Panc1 (cell line): ENCODE results near the gene APBB1IP. TPM values are rescaled to one million over a fixed set of nuclear protein-coding genes. Genes with fewer than 3 reads are reported as not detected.

Experiments used
- ATAC-seq: fragments of 200-7000 bp; cut with Tn5 transposase; 2 replicates; pipeline ENCODE4 v1.9.1; 2020; ENCODE audit warnings: mild to moderate bottlenecking, moderate library complexity
- BruUV-seq: library from RNA; stranded (reverse); fragments of 400-500 nt; replicated peaks from 2 replicates; lab custom pipeline; 2021; lab: Mats Ljungman, UMichigan
- CTCF ChIA-PET: fragments of 300-600 bp; sonication (Branson Sonifier 250); formaldehyde crosslinking; loops from one replicate; lab custom pipeline; 2022; ENCODE audit warnings: antibody characterized with exemption; lab: Charles Lee
- POLR2A ChIA-PET: fragments of 300-600 bp; sonication (Branson Sonifier 250); formaldehyde crosslinking; loops from one replicate; lab custom pipeline; 2022; ENCODE audit warnings: antibody characterized with exemption; lab: Charles Lee
- DNase-seq: peaks from one replicate; pipeline ENCODE4 v3.0.0-alpha.2; 2010; ENCODE audit warnings: low read depth, low spot score
- H3K27ac ChIP-seq: 2 replicates; pipeline ENCODE4 v1.5.1; 2011; ENCODE audit warnings: mild to moderate bottlenecking, low read length, inconsistent platforms
- H3K27me3 ChIP-seq: fragments of 200-500 bp; sonication (Bioruptor generic); 2 replicates; pipeline ENCODE4 v1.6.0; 2014; ENCODE audit warnings: low read length, inconsistent platforms; ENCODE audit not compliant: control insufficient read depth, insufficient read depth
- H3K36me3 ChIP-seq: fragments of 200-500 bp; sonication (Bioruptor generic); 2 replicates; pipeline ENCODE4 v1.5.1; 2014; ENCODE audit warnings: inconsistent platforms, mild to moderate bottlenecking, low read length, moderate library complexity; ENCODE audit not compliant: control insufficient read depth, insufficient read depth
- H3K4me1 ChIP-seq: 2 replicates; pipeline ENCODE4 v1.5.1; 2011; ENCODE audit warnings: inconsistent platforms, mild to moderate bottlenecking, low read length, moderate library complexity; ENCODE audit not compliant: control insufficient read depth, insufficient read depth
- H3K4me3 ChIP-seq, 2 experiments: 2 replicates each; pipeline ENCODE4 v1.5.1; 2011 to 2012; ENCODE audit warnings: low read depth in 2 of 2, low read length in 2 of 2, mild to moderate bottlenecking in 2 of 2, inconsistent platforms in 1 of 2, moderate library complexity in 1 of 2
- H3K9me3 ChIP-seq: fragments of 200-500 bp; sonication (Bioruptor generic); 2 replicates; pipeline ENCODE4 v1.5.1; 2014; ENCODE audit warnings: low read depth, mild to moderate bottlenecking, inconsistent platforms, low read length, moderate library complexity; ENCODE audit not compliant: control insufficient read depth, insufficient read depth
- CTCF ChIP-seq: fragments of 450-650 bp; IDR thresholded peaks from 2 replicates; pipeline ENCODE4 v1.5.1; 2017; ENCODE audit warnings: mild to moderate bottlenecking
- POLR2AphosphoS5 ChIP-seq: IDR thresholded peaks from 2 replicates; pipeline ENCODE4 v1.6.1; 2012; ENCODE audit warnings: mild to moderate bottlenecking, low read depth, low read length, moderate library complexity
- REST ChIP-seq, 2 experiments: IDR thresholded peaks; 2 replicates each; pipeline ENCODE4 v1.6.1; 2011 to 2012; ENCODE audit warnings: low read depth in 2 of 2, control low read depth in 1 of 2, low read length in 1 of 2, mild to moderate bottlenecking in 1 of 2, moderate library complexity in 1 of 2; ENCODE audit not compliant: insufficient read depth in 1 of 2
- SIN3A ChIP-seq: IDR thresholded peaks from 2 replicates; pipeline ENCODE4 v1.6.1; 2012; ENCODE audit warnings: low read depth, mild to moderate bottlenecking, low read length, moderate library complexity, borderline replicate concordance; ENCODE audit not compliant: insufficient read depth
- TCF7L2 ChIP-seq: IDR thresholded peaks from 2 replicates; pipeline ENCODE4 v1.6.1; 2011; ENCODE audit warnings: mild to moderate bottlenecking, low read depth, low read length, inconsistent platforms
- in situ Hi-C: cut with HindIII; loops from 2 replicates; pipeline ENCODE4 v1.10.0; 2016; ENCODE audit warnings: low sequenced_read_pairs, low pct_unique_long_range_greater_than_20kb
- intact Hi-C: fragments of 100-400 bp; cut with micrococcal nuclease; formaldehyde crosslinking; loops from one replicate; pipeline ENCODE4 v1.10.0; 2022; ENCODE audit not compliant: unreplicated experiment
- total RNA-seq: library from RNA; stranded (reverse); gene quantifications from one replicate; pipeline ENCODE4 v1.2.1, GENCODE V29; 2021; ENCODE audit not compliant: unreplicated experiment

Gene APBB1IP
- total RNA-seq, 1 experiment from 2014 or later, result 0.21 TPM

GRCh38 chr10:26555719-26556368 is 117.7 kb downstream of the APBB1IP start:
- CTCF ChIA-PET, result interaction anchor here (0.7 kb wide), 1 partner anchor 221 kb away, joined by 3 read pairs; no protein-coding TSS in a partner anchor
- H3K9me3 ChIP-seq, result no peaks in the 10 kb centered on the region
- ATAC-seq (no peak), DNase-seq (no peak)
- intact Hi-C loops, result loop anchor here (2.0 to 10.0 kb wide), 2 partner anchors 681 to 829 kb away; no protein-coding TSS in a partner anchor
- no peak for TF ChIP-seq TCF7L2
- no peaks in the 10 kb centered on the region for H3K36me3 ChIP-seq
- BruUV-seq, result no TSS peak
- H3K27ac ChIP-seq, result no peak overlapping the region
- no peak overlapping the region for H3K4me3 ChIP-seq
- POLR2A ChIA-PET, result no interaction called here
- no peaks in the 10 kb centered on the region for H3K27me3 ChIP-seq
- in situ Hi-C loops, result no loop called here
- H3K4me1 ChIP-seq, result no peaks in the 10 kb centered on the region; the same call in 1 of the 2 replicates

- ATAC-seq (0 out of 2 replicates have a peak, but pooled peaks have one; percentile 62), DNase-seq (peak; percentile 51)
- BruUV-seq, result no TSS peak
- Histone ChIP-seq H3K4me3 (no peak overlapping the region), H3K36me3 (no peaks in the 10 kb centered on the region), H3K27ac (no peak overlapping the region), H3K27me3 (no peaks in the 10 kb centered on the region), H3K9me3 (no peaks in the 10 kb centered on the region), H3K4me1 (no peaks in the 10 kb centered on the region; the same call in 1 of the 2 replicates)
- in situ Hi-C loops (no loop called here), intact Hi-C loops (loop anchor here (1.0 to 10.0 kb wide), 2 partner anchors 222 to 682 kb away; no protein-coding TSS in a partner anchor)
- TF ChIP-seq CTCF (peak; percentile 82), REST (IDR thresholded peaks at IDR 0.05; ENCODE audit: insufficient read depth in 1 of 2, low read depth in 2 of 2, low read length in 1 of 2) (no peak)
- ChIA-PET POLR2A (no interaction called here), CTCF (interaction anchor here (0.7 kb wide), 1 partner anchor 222 kb away, joined by 3 read pairs; no protein-coding TSS in a partner anchor)
These were observed 118.9 kb downstream of the APBB1IP start for GRCh38 chr10:26556748-26557640.

- no peak for DNase-seq
- BruUV-seq, result no TSS peak
- ATAC-seq, result no peak
- intact Hi-C loops, result loop anchor here (1.0 to 10.0 kb wide), 2 partner anchors 222 to 683 kb away; no protein-coding TSS in a partner anchor
- no peaks in the 10 kb centered on the region for H3K36me3 ChIP-seq
- TF ChIP-seq SIN3A (no peak), TCF7L2 (no peak), CTCF (no peak), POLR2AphosphoS5 (no peak), REST (IDR thresholded peaks at IDR 0.05; ENCODE audit: insufficient read depth in 1 of 2, low read depth in 2 of 2, low read length in 1 of 2) (no peak)
- H3K27ac ChIP-seq, result no peak overlapping the region
- CTCF ChIA-PET, result no interaction called here
- H3K27me3 ChIP-seq, result no peaks in the 10 kb centered on the region
- in situ Hi-C loops, result no loop called here
- no peak overlapping the region for H3K4me3 ChIP-seq
- H3K4me1 ChIP-seq, result no peaks in the 10 kb centered on the region; the same call in 1 of the 2 replicates
- POLR2A ChIA-PET, result no interaction called here
- no peaks in the 10 kb centered on the region for H3K9me3 ChIP-seq
These were observed 119.5 kb downstream of the APBB1IP start for GRCh38 chr10:26557641-26558014.
